Measurements from ENCODE around the gene ARSD. TPM values are rescaled to one million over a fixed set of nuclear protein-coding genes. Genes with fewer than 3 reads are reported as not detected.
"Not testable (repeated sequence)": the region's sequence is repeated elsewhere in the genome, so short reads cannot be mapped to it uniquely, and the experiment has no call there.

Gene ARSD
- total RNA-seq, 2 experiments from 2014 or later = 0.98 to 1.2 TPM

DNA sequence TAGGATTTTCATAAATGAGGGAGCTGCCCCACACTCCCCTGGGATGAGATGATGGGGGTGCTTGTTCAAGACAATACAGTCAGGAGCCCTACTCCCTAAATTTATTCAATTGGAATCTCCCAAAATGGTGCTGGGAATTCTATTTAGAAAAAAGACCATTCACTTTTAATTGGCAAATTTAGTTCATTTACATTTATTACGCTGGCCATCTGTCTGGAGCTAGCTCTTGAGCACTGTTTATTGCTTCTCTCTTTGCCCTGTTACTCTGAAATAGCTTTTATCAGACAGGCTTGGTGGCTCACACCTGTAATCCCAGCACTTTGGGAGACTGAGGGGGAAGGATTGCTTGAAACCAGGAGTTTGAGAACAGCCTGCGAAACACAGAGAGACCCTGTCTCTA lies 2.0 kb upstream of the ARSD start:
- H3K9me3 Mint-ChIP-seq = peaks cover 2% of the 10 kb centered on the region
- POLR2A ChIA-PET = no interaction called here
- H3K27me3 Mint-ChIP-seq = peaks cover 8% of the 10 kb centered on the region
- no peak overlapping the region for H3K4me3 Mint-ChIP-seq
- intact Hi-C loops (cut with micrococcal nuclease) = no loop called here
- DNase-seq = no peak
- H3K27ac Mint-ChIP-seq = no peak overlapping the region
- no peaks in the 10 kb centered on the region for H3K36me3 Mint-ChIP-seq (ENCODE audit: low read depth)
- no peak for ATAC-seq
- no peaks in the 10 kb centered on the region for H3K4me1 Mint-ChIP-seq (ENCODE audit: low read depth)
- CTCF ChIA-PET = no interaction called here
- TF ChIP-seq, protein P1, sequence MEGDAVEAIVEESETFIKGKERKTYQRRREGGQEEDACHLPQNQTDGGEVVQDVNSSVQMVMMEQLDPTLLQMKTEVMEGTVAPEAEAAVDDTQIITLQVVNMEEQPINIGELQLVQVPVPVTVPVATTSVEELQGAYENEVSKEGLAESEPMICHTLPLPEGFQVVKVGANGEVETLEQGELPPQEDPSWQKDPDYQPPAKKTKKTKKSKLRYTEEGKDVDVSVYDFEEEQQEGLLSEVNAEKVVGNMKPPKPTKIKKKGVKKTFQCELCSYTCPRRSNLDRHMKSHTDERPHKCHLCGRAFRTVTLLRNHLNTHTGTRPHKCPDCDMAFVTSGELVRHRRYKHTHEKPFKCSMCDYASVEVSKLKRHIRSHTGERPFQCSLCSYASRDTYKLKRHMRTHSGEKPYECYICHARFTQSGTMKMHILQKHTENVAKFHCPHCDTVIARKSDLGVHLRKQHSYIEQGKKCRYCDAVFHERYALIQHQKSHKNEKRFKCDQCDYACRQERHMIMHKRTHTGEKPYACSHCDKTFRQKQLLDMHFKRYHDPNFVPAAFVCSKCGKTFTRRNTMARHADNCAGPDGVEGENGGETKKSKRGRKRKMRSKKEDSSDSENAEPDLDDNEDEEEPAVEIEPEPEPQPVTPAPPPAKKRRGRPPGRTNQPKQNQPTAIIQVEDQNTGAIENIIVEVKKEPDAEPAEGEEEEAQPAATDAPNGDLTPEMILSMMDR (IDR thresholded peaks at IDR 0.05) = no peak

GRCh38 chrX:2928191-2928582 lies 952 bp downstream of the ARSD start:
- Mint-ChIP-seq H3K27ac (no peak overlapping the region), H3K36me3 (ENCODE audit: low read depth) (no peaks in the 10 kb centered on the region), H3K27me3 (peaks cover 5% of the 10 kb centered on the region), H3K4me1 (ENCODE audit: low read depth) (no peaks in the 10 kb centered on the region), H3K9me3 (peaks cover 2% of the 10 kb centered on the region), H3K4me3 (peak overlapping the region; percentile 38)
- ChIA-PET CTCF (no interaction called here), POLR2A (no interaction called here)
- intact Hi-C loops (cut with micrococcal nuclease) = no loop called here
- DNase-seq (no peak), ATAC-seq (peak; percentile 5)
- TF ChIP-seq, protein P1 (IDR thresholded peaks at IDR 0.05) = no peak

DNA sequence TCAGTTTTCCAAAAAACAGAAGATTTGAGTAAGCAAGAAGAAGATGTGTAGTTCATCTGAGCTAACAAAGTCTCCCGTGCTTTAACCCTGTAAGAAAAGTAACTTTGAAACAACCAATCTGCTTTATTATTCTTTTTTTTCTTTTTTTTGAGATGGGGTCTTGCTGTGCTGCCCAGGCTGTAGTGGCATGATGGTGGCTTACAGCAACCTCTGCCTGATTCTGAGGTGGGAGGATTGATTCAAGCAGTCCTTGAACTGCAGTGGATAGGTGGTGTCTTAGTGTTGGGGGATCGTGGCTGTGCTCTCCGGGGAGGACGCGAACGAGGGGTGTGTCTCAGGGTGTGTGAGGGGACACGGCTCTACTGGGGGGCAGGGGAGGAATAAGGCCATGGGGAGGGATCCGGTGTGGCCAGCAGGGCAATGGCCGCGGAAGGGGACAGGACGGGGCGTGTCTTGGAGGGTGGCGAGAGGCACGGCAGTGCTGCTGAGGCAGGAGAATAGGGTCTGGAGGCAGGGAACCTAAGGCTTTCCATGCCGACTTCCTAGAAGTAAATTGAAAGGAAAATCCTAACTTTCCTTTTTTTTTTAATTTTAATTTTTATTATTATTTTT lies 2.4 kb downstream of the ARSD start:
- POLR2A ChIA-PET = no interaction called here
- CTCF ChIA-PET = no interaction called here
- Mint-ChIP-seq H3K4me3 (no peak overlapping the region), H3K27ac (no peak overlapping the region), H3K4me1 (ENCODE audit: low read depth) (no peaks in the 10 kb centered on the region), H3K9me3 (peaks cover 2% of the 10 kb centered on the region), H3K27me3 (peaks cover 5% of the 10 kb centered on the region), H3K36me3 (ENCODE audit: low read depth) (no peaks in the 10 kb centered on the region)
- DNase-seq (no peak), ATAC-seq (no peak)
- intact Hi-C loops (cut with micrococcal nuclease) = no loop called here
- TF ChIP-seq, protein P1 (IDR thresholded peaks at IDR 0.05) = no peak

GRCh38 chrX:2926255-2926654 lies 2.9 kb downstream of the ARSD start:
- H3K36me3 Mint-ChIP-seq (ENCODE audit: low read depth); H3K9me3 Mint-ChIP-seq; H3K4me1 Mint-ChIP-seq (ENCODE audit: low read depth); H3K27ac Mint-ChIP-seq; H3K4me3 Mint-ChIP-seq; ATAC-seq; DNase-seq; POLR2A ChIA-PET; intact Hi-C loops (cut with micrococcal nuclease); CTCF ChIA-PET; H3K27me3 Mint-ChIP-seq: not testable (repeated sequence)

GRCh38 chrX:2924151-2924550 lies 5.0 kb downstream of the ARSD start:
- DNase-seq = no peak
- Mint-ChIP-seq H3K27me3 (peaks cover 1% of the 10 kb centered on the region), H3K27ac (no peak overlapping the region), H3K4me1 (ENCODE audit: low read depth) (no peaks in the 10 kb centered on the region), H3K4me3 (no peak overlapping the region), H3K36me3 (ENCODE audit: low read depth) (peaks cover 1% of the 10 kb centered on the region), H3K9me3 (no peaks in the 10 kb centered on the region)
- intact Hi-C loops (cut with micrococcal nuclease) = no loop called here
- ATAC-seq = no peak
- POLR2A ChIA-PET = no interaction called here
- CTCF ChIA-PET = no interaction called here
- TF ChIP-seq, protein P1 (IDR thresholded peaks at IDR 0.05) = no peak

DNA sequence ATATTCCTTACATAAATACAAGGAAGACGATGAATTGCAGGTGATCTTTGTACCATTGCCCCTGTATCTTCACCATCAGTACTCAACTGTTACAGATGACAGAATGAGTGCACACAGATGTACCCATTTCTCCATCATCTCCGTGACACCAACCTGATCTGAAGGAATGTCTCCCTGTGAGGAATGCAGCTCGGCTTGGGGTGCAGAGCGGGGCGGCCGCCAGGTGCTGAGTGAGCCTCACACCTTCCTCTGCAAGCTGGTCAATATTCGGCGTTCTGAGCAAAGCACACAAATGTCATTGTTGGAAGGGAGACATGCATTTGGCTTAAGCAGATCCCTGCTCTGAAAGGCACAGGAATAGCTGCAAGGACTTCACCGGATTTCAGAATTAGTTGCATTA lies 7.4 kb downstream of the ARSD start:
- Mint-ChIP-seq H3K27ac (no peak overlapping the region), H3K4me1 (ENCODE audit: low read depth) (no peaks in the 10 kb centered on the region), H3K4me3 (no peak overlapping the region), H3K9me3 (no peaks in the 10 kb centered on the region), H3K27me3 (peaks cover 1% of the 10 kb centered on the region), H3K36me3 (ENCODE audit: low read depth) (peaks cover 1% of the 10 kb centered on the region)
- intact Hi-C loops (cut with micrococcal nuclease) = no loop called here
- ChIA-PET POLR2A (no interaction called here), CTCF (no interaction called here)
- no peak for DNase-seq
- TF ChIP-seq, protein P1 (IDR thresholded peaks at IDR 0.05) = no peak
- no peak for ATAC-seq

All from activated CD8-positive, alpha-beta T cell treated with anti-CD3 and anti-CD28 coated beads for 36 hours (primary cell).